Measurements from ENCODE around the gene CD58. TPM values are rescaled to one million over a fixed set of nuclear protein-coding genes. Genes with fewer than 3 reads are reported as not detected.

CD58 gene
- total RNA-seq, 4 donors from 2014 or later, result 14.3 to 32.4 (median 24.8) TPM

GRCh38 chr1:116483481-116484309, 87.1 kb downstream of the CD58 start:
- Histone ChIP-seq H3K4me1 (peaks cover 0 to 10% (median 5%) of the 10 kb centered on the region in 3 donors), H3K27ac (no peak overlapping the region), H3K36me3 (no peaks in the 10 kb centered on the region), H3K4me3 (no peak overlapping the region), H3K9me3 (no peaks in the 10 kb centered on the region), H3K27me3 (peaks cover 3% of the 10 kb centered on the region)
- TF ChIP-seq POLR2AphosphoS5 (IDR thresholded peaks at IDR 0.05) (no peak), EP300 (IDR thresholded peaks at IDR 0.05) (no peak), POLR2A (IDR thresholded peaks at IDR 0.05) (no peak), CTCF (IDR thresholded peaks at IDR 0.05) (no peak)
- WGBS, 2 donors (ENCODE audit: low coverage in 1 of 2), result 74 to 91% methylated on average over 4 of the region's 11 CpGs
- ATAC-seq, result no peak

GRCh38 chr1:116482490-116482889, 88.3 kb downstream of the CD58 start:
- peaks cover 3% of the 10 kb centered on the region for H3K27me3 ChIP-seq
- no peak for TF ChIP-seq POLR2AphosphoS5 (IDR thresholded peaks at IDR 0.05)
- no peak for TF ChIP-seq CTCF (IDR thresholded peaks at IDR 0.05)
- TF ChIP-seq EP300 (IDR thresholded peaks at IDR 0.05), result no peak
- no peak for TF ChIP-seq POLR2A (IDR thresholded peaks at IDR 0.05)
- H3K9me3 ChIP-seq, result no peaks in the 10 kb centered on the region
- WGBS, 2 donors (ENCODE audit: low coverage in 1 of 2), result 100% methylated on average over 1 to 2 of the region's 2 CpGs
- H3K4me3 ChIP-seq, result no peak overlapping the region
- ATAC-seq, result no peak
- no peak overlapping the region for H3K27ac ChIP-seq
- H3K4me1 ChIP-seq, result peaks cover 0 to 10% (median 5%) of the 10 kb centered on the region in 3 donors
- no peaks in the 10 kb centered on the region for H3K36me3 ChIP-seq

- TF ChIP-seq CTCF (IDR thresholded peaks at IDR 0.05) (no peak), POLR2AphosphoS5 (IDR thresholded peaks at IDR 0.05) (no peak), EP300 (IDR thresholded peaks at IDR 0.05) (no peak), POLR2A (IDR thresholded peaks at IDR 0.05) (no peak)
- Histone ChIP-seq H3K27me3 (no peaks in the 10 kb centered on the region), H3K9me3 (no peaks in the 10 kb centered on the region), H3K4me3 (no peak overlapping the region), H3K4me1 (peaks cover 0 to 10% (median 5%) of the 10 kb centered on the region in 3 donors), H3K27ac (no peak overlapping the region), H3K36me3 (no peaks in the 10 kb centered on the region)
- WGBS, 2 donors (ENCODE audit: low coverage in 1 of 2), result 75 to 90% methylated on average over 1 to 2 of the region's 3 CpGs
- ATAC-seq, result no peak
These were observed 88.9 kb downstream of the CD58 start for GRCh38 chr1:116481934-116482333.

GRCh38 chr1:116478621-116479020, 92.2 kb downstream of the CD58 start:
- H3K4me3 ChIP-seq, result no peak overlapping the region
- no peak for ATAC-seq
- TF ChIP-seq EP300 (IDR thresholded peaks at IDR 0.05), result no peak
- TF ChIP-seq POLR2A (IDR thresholded peaks at IDR 0.05), result no peak
- no peak for TF ChIP-seq CTCF (IDR thresholded peaks at IDR 0.05)
- TF ChIP-seq POLR2AphosphoS5 (IDR thresholded peaks at IDR 0.05), result no peak
- 71 to 83% methylated on average over 1 to 2 of the region's 6 CpGs for WGBS, 2 donors (ENCODE audit: low coverage in 1 of 2)
- H3K27me3 ChIP-seq, result no peaks in the 10 kb centered on the region
- H3K27ac ChIP-seq, result no peak overlapping the region
- no peaks in the 10 kb centered on the region for H3K4me1 ChIP-seq
- H3K36me3 ChIP-seq, result no peaks in the 10 kb centered on the region
- no peaks in the 10 kb centered on the region for H3K9me3 ChIP-seq

- Histone ChIP-seq H3K4me3 (no peak overlapping the region), H3K27me3 (no peaks in the 10 kb centered on the region), H3K4me1 (no peaks in the 10 kb centered on the region), H3K27ac (no peak overlapping the region), H3K9me3 (no peaks in the 10 kb centered on the region), H3K36me3 (no peaks in the 10 kb centered on the region)
- TF ChIP-seq CTCF (IDR thresholded peaks at IDR 0.05), result no peak
- no peak for TF ChIP-seq EP300 (IDR thresholded peaks at IDR 0.05)
- no peak for TF ChIP-seq POLR2AphosphoS5 (IDR thresholded peaks at IDR 0.05)
- TF ChIP-seq POLR2A (IDR thresholded peaks at IDR 0.05), result no peak
- 54% methylated on average over 2 of the region's 3 CpGs; no CpG with 5 or more reads in 1 of the 2 donors for WGBS, 2 donors (ENCODE audit: low coverage in 1 of 2)
- no peak for ATAC-seq
These were observed 93.4 kb downstream of the CD58 start for GRCh38 chr1:116477429-116477828.
